Endodermal cell (in vitro differentiated cells): ENCODE measurements around the gene ENPP6. TPM values are rescaled to one million over a fixed set of nuclear protein-coding genes. Genes with fewer than 3 reads are reported as not detected.
A peak's percentile ranks its signal among the peaks of the same experiment; 100 is the strongest.

Source experiments
- DNase-seq: peaks from one replicate; pipeline ENCODE4 v3.0.0-alpha.2; 2017
- H3K27ac ChIP-seq: 2 replicates; pipeline ENCODE4 v1.5.1; 2013; ENCODE audit warnings: mild to moderate bottlenecking, low read depth, low read length, moderate library complexity
- H3K27me3 ChIP-seq: 2 replicates; pipeline ENCODE4 v1.6.1; 2013; ENCODE audit warnings: mild to moderate bottlenecking, low read length, moderate library complexity; ENCODE audit not compliant: insufficient read depth, control insufficient read depth, poor library complexity, severe bottlenecking
- H3K36me3 ChIP-seq: 2 replicates; pipeline ENCODE4 v1.7.0; 2013; ENCODE audit warnings: mild to moderate bottlenecking, low read length, moderate library complexity; ENCODE audit not compliant: control insufficient read depth, insufficient read depth
- H3K4me1 ChIP-seq: one replicate; pipeline ENCODE4 v1.7.0; 2013; ENCODE audit warnings: low read length; ENCODE audit not compliant: control insufficient read depth, insufficient read depth
- H3K4me3 ChIP-seq: 2 replicates; pipeline ENCODE4 v1.5.1; 2013; ENCODE audit warnings: mild to moderate bottlenecking, low read length, moderate library complexity
- H3K9ac ChIP-seq: 2 replicates; pipeline ENCODE4 v1.6.1; 2013; ENCODE audit warnings: mild to moderate bottlenecking, low read length, moderate library complexity; ENCODE audit not compliant: poor library complexity, severe bottlenecking; ENCODE audit errors: extremely low read depth
- H3K9me3 ChIP-seq: 2 replicates; pipeline ENCODE4 v1.6.1; 2013; ENCODE audit warnings: mild to moderate bottlenecking, low read length, moderate library complexity; ENCODE audit not compliant: control insufficient read depth
- H3K27ac Mint-ChIP-seq: 2 replicates; pipeline ENCODE4 v1.8.0; 2020; ENCODE audit warnings: mixed read lengths
- H3K27me3 Mint-ChIP-seq: 2 replicates; pipeline ENCODE4 v1.8.0; 2021; ENCODE audit warnings: mild to moderate bottlenecking, mixed read lengths; ENCODE audit not compliant: insufficient read depth
- H3K36me3 Mint-ChIP-seq: 2 replicates; pipeline ENCODE4 v1.8.0; 2020; ENCODE audit warnings: low read depth, mixed read lengths
- H3K4me1 Mint-ChIP-seq: 2 replicates; pipeline ENCODE4 v1.8.0; 2020; ENCODE audit warnings: mixed read lengths
- H3K4me3 Mint-ChIP-seq: 2 replicates; pipeline ENCODE4 v1.8.0; 2020; ENCODE audit warnings: mild to moderate bottlenecking, moderate library complexity, mixed read lengths
- H3K9me3 Mint-ChIP-seq: 2 replicates; pipeline ENCODE4 v1.8.0; 2020; ENCODE audit warnings: mild to moderate bottlenecking, mixed read lengths
- WGBS, 2 experiments: methylation state at CpG; one replicate each; pipeline versions ENCODE4 v1.1.5 to v1.1.7; 2013; ENCODE audit warnings: missing lambda C conversion rate in 2 of 2, mixed read lengths in 1 of 2; ENCODE audit not compliant: insufficient coverage in 1 of 2, insufficient read length in 1 of 2; 5-methylcytosine and 5-hydroxymethylcytosine counted together
- total RNA-seq, 2 donors: library from RNA; stranded (reverse); fragmentation: NEBNext Ultra II Directional in 1 of 2; extraction: Animal tissue kit (Norgen Biotek cat#: 25700) in 1 of 2; gene quantifications; 2 replicates in 1 of 2; 3 replicates in 1 of 2; pipeline ENCODE4 v1.2.1, GENCODE V29; 2021
- TF ChIP-seq, protein P1 (sequence below): fragments of 200-600 bp; sonication (generic); conservative IDR thresholded peaks from 2 replicates; pipeline ENCODE4 v1.5.0; 2021; ENCODE audit warnings: antibody characterized with exemption, mild to moderate bottlenecking

Gene ENPP6
- total RNA-seq, 2 donors from 2014 or later = 0.07 TPM; not detected in 1

- no peaks in the 10 kb centered on the region for H3K9me3 Mint-ChIP-seq
- H3K4me3 Mint-ChIP-seq = no peak overlapping the region
- no peak overlapping the region for H3K27ac ChIP-seq
- H3K9ac ChIP-seq = no peak overlapping the region
- H3K36me3 Mint-ChIP-seq = no peaks in the 10 kb centered on the region
- peaks cover 1% of the 10 kb centered on the region for H3K27me3 Mint-ChIP-seq
- 95 to 100% methylated on average over 1 to 7 of the region's 7 CpGs for WGBS, 2 experiments
- H3K4me1 ChIP-seq = no peaks in the 10 kb centered on the region
- no peaks in the 10 kb centered on the region for H3K27me3 ChIP-seq
- H3K36me3 ChIP-seq = no peaks in the 10 kb centered on the region
- no peak overlapping the region for H3K27ac Mint-ChIP-seq
- DNase-seq = no peak
- no peaks in the 10 kb centered on the region for H3K9me3 ChIP-seq
- no peak overlapping the region for H3K4me3 ChIP-seq
- TF ChIP-seq, protein P1, sequence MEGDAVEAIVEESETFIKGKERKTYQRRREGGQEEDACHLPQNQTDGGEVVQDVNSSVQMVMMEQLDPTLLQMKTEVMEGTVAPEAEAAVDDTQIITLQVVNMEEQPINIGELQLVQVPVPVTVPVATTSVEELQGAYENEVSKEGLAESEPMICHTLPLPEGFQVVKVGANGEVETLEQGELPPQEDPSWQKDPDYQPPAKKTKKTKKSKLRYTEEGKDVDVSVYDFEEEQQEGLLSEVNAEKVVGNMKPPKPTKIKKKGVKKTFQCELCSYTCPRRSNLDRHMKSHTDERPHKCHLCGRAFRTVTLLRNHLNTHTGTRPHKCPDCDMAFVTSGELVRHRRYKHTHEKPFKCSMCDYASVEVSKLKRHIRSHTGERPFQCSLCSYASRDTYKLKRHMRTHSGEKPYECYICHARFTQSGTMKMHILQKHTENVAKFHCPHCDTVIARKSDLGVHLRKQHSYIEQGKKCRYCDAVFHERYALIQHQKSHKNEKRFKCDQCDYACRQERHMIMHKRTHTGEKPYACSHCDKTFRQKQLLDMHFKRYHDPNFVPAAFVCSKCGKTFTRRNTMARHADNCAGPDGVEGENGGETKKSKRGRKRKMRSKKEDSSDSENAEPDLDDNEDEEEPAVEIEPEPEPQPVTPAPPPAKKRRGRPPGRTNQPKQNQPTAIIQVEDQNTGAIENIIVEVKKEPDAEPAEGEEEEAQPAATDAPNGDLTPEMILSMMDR = no peak
- peaks cover 5% of the 10 kb centered on the region for H3K4me1 Mint-ChIP-seq
These were observed 154.9 kb downstream of the ENPP6 start for GRCh38 chr4:184062769-184063168.

DNA sequence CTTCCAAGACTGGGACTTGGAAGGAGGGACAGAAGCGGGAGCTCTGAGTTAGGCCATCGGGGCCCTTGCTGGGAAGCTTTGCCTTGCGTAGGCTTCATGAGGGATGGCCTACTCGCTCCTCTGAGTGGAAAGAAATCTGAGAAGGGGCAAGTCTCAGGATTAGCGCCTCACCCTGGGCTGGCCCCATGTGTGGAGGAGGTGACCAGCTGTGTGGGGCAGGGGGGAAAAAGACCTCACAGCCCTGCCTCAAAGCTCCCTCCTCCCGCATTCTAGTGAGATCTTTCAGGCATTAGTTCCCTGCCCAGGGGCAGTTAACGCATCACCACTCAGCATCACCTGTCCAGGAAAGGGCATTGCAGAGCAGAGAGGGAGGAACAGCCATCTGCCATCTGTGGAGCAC, 156.1 kb downstream of the ENPP6 start:
- TF ChIP-seq, protein P1 = no peak
- Mint-ChIP-seq H3K9me3 (no peaks in the 10 kb centered on the region), H3K4me1 (peaks cover 8% of the 10 kb centered on the region), H3K36me3 (no peaks in the 10 kb centered on the region), H3K4me3 (no peak overlapping the region), H3K27me3 (no peaks in the 10 kb centered on the region), H3K27ac (no peak overlapping the region)
- peak; percentile 67 for DNase-seq
- Histone ChIP-seq H3K9me3 (no peaks in the 10 kb centered on the region), H3K4me3 (no peak overlapping the region), H3K27ac (no peak overlapping the region), H3K27me3 (no peaks in the 10 kb centered on the region), H3K9ac (no peak overlapping the region), H3K4me1 (no peaks in the 10 kb centered on the region), H3K36me3 (no peaks in the 10 kb centered on the region)
- 86% methylated on average over 7 of the region's 7 CpGs; no CpG with 5 or more reads in 1 of the 2 experiments for WGBS, 2 experiments

DNA sequence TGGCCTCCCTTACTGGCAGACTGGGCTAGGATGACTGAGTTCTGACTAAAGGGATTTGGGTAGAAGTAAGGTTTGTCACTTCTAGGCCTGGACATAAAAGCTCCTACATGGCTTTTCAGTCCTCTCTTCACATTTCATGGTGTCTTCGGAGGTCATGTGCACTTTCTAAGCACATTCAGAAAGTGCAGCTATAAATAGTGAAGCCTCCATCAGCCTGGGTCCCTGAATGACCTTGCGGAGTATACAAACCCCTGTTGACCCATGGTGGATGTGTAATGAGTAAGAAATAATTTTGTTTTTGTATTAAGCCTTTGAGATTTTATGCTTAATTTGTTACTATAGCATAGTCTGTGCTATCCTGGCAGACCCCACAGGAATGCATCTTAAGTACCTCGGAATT, 158.6 kb downstream of the ENPP6 start:
- 91 to 92% methylated on average over 2 to 3 of the region's 3 CpGs for WGBS, 2 experiments
- Mint-ChIP-seq H3K36me3 (no peaks in the 10 kb centered on the region), H3K27me3 (no peaks in the 10 kb centered on the region), H3K27ac (no peak overlapping the region), H3K9me3 (no peaks in the 10 kb centered on the region), H3K4me3 (no peak overlapping the region), H3K4me1 (peaks cover 6% of the 10 kb centered on the region)
- Histone ChIP-seq H3K9me3 (no peaks in the 10 kb centered on the region), H3K27ac (no peak overlapping the region), H3K9ac (no peak overlapping the region), H3K4me1 (no peaks in the 10 kb centered on the region), H3K4me3 (no peak overlapping the region), H3K27me3 (no peaks in the 10 kb centered on the region), H3K36me3 (no peaks in the 10 kb centered on the region)
- DNase-seq = no peak
- TF ChIP-seq, protein P1 = no peak
